Measurements from ENCODE around the gene CALU.

DNA sequence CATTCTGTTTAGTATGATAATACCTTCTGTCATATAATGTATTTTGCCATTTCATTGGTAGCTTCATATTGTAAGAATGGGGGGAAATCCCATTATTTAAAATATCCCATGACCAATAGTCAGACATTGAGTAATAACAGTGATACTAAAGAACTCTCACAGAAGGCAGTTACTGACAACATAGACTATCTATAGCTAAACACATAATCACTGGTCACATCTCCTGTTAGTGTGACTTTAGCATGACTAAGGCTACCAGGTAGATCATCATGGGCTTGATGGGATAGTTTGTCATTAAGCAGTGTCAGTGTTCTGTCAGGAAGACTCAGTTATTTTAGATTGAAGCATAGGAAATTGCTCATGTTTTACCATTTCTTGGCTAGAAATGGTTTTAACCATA is 20.1 kb downstream of the CALU start:
- no peak for TF ChIP-seq CTCF (IDR thresholded peaks at IDR 0.05)
- no peak for TF ChIP-seq POLR2A (IDR thresholded peaks at IDR 0.05)
- TF ChIP-seq POLR2AphosphoS5 (IDR thresholded peaks at IDR 0.05) = no peak

Measured in suprapubic skin (tissue), 4 donors.